Measurements from ENCODE around the gene USF3.
A peak's percentile ranks its signal among the peaks of the same experiment; 100 is the strongest.

Gene USF3

GRCh38 chr3:113628788-113629187 lies 67.7 kb downstream of the USF3 start:
- no peak overlapping the region for H2AFZ ChIP-seq
- no peak overlapping the region for H3K27ac ChIP-seq
- H3K79me2 ChIP-seq: no peaks in the 10 kb centered on the region
- TF ChIP-seq CTCF (IDR thresholded peaks at IDR 0.05): no peak
- no peak overlapping the region for H3K9ac ChIP-seq
- H3K36me3 ChIP-seq (ENCODE audit: control insufficient read depth, insufficient read depth, low read length): no peaks in the 10 kb centered on the region
- H3K4me1 ChIP-seq: peaks cover 3% of the 10 kb centered on the region
- H3K4me3 ChIP-seq (ENCODE audit: low read depth, low read length): no peak overlapping the region
- H3K9me3 ChIP-seq (ENCODE audit: control insufficient read depth, low read length): no peaks in the 10 kb centered on the region
- no peaks in the 10 kb centered on the region for H3K27me3 ChIP-seq (ENCODE audit: control insufficient read depth, insufficient read depth, low read length)
- H3K4me2 ChIP-seq (ENCODE audit: low read length): no peak overlapping the region

- H2AFZ ChIP-seq: no peak overlapping the region
- H3K9me3 ChIP-seq (ENCODE audit: control insufficient read depth, low read length): no peaks in the 10 kb centered on the region
- no peak overlapping the region for H3K9ac ChIP-seq
- no peaks in the 10 kb centered on the region for H3K79me2 ChIP-seq
- no peak for TF ChIP-seq CTCF (IDR thresholded peaks at IDR 0.05)
- H3K4me2 ChIP-seq (ENCODE audit: low read length): no peak overlapping the region
- H3K4me3 ChIP-seq (ENCODE audit: low read depth, low read length): no peak overlapping the region
- H3K36me3 ChIP-seq (ENCODE audit: control insufficient read depth, insufficient read depth, low read length): no peaks in the 10 kb centered on the region
- no peak overlapping the region for H3K27ac ChIP-seq
- H3K27me3 ChIP-seq (ENCODE audit: control insufficient read depth, insufficient read depth, low read length): no peaks in the 10 kb centered on the region
- H3K4me1 ChIP-seq: peaks cover 3% of the 10 kb centered on the region
These were observed 68.1 kb downstream of the USF3 start for GRCh38 chr3:113628316-113628715.

GRCh38 chr3:113626503-113627371 lies 69.7 kb downstream of the USF3 start:
- peak overlapping the region; percentile 8 for H3K4me3 ChIP-seq (ENCODE audit: low read depth, low read length)
- no peak overlapping the region for H3K27ac ChIP-seq
- no peaks in the 10 kb centered on the region for H3K9me3 ChIP-seq (ENCODE audit: control insufficient read depth, low read length)
- H3K36me3 ChIP-seq (ENCODE audit: control insufficient read depth, insufficient read depth, low read length): no peaks in the 10 kb centered on the region
- no peaks in the 10 kb centered on the region for H3K79me2 ChIP-seq
- peaks cover 3% of the 10 kb centered on the region for H3K4me1 ChIP-seq
- peak; percentile 88 for TF ChIP-seq CTCF (IDR thresholded peaks at IDR 0.05)
- peak overlapping the region; percentile 34 for H3K4me2 ChIP-seq (ENCODE audit: low read length)
- H3K9ac ChIP-seq: no peak overlapping the region
- H3K27me3 ChIP-seq (ENCODE audit: control insufficient read depth, insufficient read depth, low read length): no peaks in the 10 kb centered on the region
- peak overlapping the region; percentile 45 for H2AFZ ChIP-seq

GRCh38 chr3:113625834-113626233 lies 70.6 kb downstream of the USF3 start:
- no peak overlapping the region for H3K27ac ChIP-seq
- H2AFZ ChIP-seq: no peak overlapping the region
- no peak overlapping the region for H3K4me3 ChIP-seq (ENCODE audit: low read depth, low read length)
- TF ChIP-seq CTCF (IDR thresholded peaks at IDR 0.05): no peak
- no peak overlapping the region for H3K4me2 ChIP-seq (ENCODE audit: low read length)
- no peaks in the 10 kb centered on the region for H3K9me3 ChIP-seq (ENCODE audit: control insufficient read depth, low read length)
- peaks cover 3% of the 10 kb centered on the region for H3K4me1 ChIP-seq
- H3K36me3 ChIP-seq (ENCODE audit: control insufficient read depth, insufficient read depth, low read length): no peaks in the 10 kb centered on the region
- no peaks in the 10 kb centered on the region for H3K79me2 ChIP-seq
- H3K27me3 ChIP-seq (ENCODE audit: control insufficient read depth, insufficient read depth, low read length): no peaks in the 10 kb centered on the region
- H3K9ac ChIP-seq: no peak overlapping the region

- no peak overlapping the region for H3K4me3 ChIP-seq (ENCODE audit: low read depth, low read length)
- no peak overlapping the region for H3K27ac ChIP-seq
- H3K9ac ChIP-seq: no peak overlapping the region
- H3K4me1 ChIP-seq: no peaks in the 10 kb centered on the region
- H3K4me2 ChIP-seq (ENCODE audit: low read length): no peak overlapping the region
- H3K9me3 ChIP-seq (ENCODE audit: control insufficient read depth, low read length): no peaks in the 10 kb centered on the region
- H3K27me3 ChIP-seq (ENCODE audit: control insufficient read depth, insufficient read depth, low read length): no peaks in the 10 kb centered on the region
- TF ChIP-seq CTCF (IDR thresholded peaks at IDR 0.05): no peak
- H3K36me3 ChIP-seq (ENCODE audit: control insufficient read depth, insufficient read depth, low read length): no peaks in the 10 kb centered on the region
- H2AFZ ChIP-seq: no peak overlapping the region
- no peaks in the 10 kb centered on the region for H3K79me2 ChIP-seq
These were observed 72.6 kb downstream of the USF3 start for GRCh38 chr3:113623811-113624210.
